ENCODE results near the gene SLC47A2. TPM values are rescaled to one million over a fixed set of nuclear protein-coding genes. Genes with fewer than 3 reads are reported as not detected.

The SLC47A2 gene
- total RNA-seq, 1 donor from 2014 or later = 0.24 TPM

- H3K4me1 Mint-ChIP-seq (ENCODE audit: unreplicated experiment) = peaks cover 52% of the 10 kb centered on the region
- H3K4me3 Mint-ChIP-seq (ENCODE audit: unreplicated experiment) = no peak overlapping the region
- no peaks in the 10 kb centered on the region for H3K36me3 Mint-ChIP-seq (ENCODE audit: unreplicated experiment)
- H3K27ac Mint-ChIP-seq (ENCODE audit: unreplicated experiment) = no peak overlapping the region
- TF ChIP-seq, protein P1, sequence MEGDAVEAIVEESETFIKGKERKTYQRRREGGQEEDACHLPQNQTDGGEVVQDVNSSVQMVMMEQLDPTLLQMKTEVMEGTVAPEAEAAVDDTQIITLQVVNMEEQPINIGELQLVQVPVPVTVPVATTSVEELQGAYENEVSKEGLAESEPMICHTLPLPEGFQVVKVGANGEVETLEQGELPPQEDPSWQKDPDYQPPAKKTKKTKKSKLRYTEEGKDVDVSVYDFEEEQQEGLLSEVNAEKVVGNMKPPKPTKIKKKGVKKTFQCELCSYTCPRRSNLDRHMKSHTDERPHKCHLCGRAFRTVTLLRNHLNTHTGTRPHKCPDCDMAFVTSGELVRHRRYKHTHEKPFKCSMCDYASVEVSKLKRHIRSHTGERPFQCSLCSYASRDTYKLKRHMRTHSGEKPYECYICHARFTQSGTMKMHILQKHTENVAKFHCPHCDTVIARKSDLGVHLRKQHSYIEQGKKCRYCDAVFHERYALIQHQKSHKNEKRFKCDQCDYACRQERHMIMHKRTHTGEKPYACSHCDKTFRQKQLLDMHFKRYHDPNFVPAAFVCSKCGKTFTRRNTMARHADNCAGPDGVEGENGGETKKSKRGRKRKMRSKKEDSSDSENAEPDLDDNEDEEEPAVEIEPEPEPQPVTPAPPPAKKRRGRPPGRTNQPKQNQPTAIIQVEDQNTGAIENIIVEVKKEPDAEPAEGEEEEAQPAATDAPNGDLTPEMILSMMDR (IDR thresholded peaks at IDR 0.05) = no peak
- DNase-seq (ENCODE audit: extremely low spot score, unreplicated experiment) = peak; percentile 83
- no peaks in the 10 kb centered on the region for H3K27me3 Mint-ChIP-seq (ENCODE audit: unreplicated experiment)
- no peaks in the 10 kb centered on the region for H3K9me3 Mint-ChIP-seq (ENCODE audit: unreplicated experiment)
Observed at GRCh38 chr17:19723964-19724363, 7.6 kb upstream of the SLC47A2 start.

DNA sequence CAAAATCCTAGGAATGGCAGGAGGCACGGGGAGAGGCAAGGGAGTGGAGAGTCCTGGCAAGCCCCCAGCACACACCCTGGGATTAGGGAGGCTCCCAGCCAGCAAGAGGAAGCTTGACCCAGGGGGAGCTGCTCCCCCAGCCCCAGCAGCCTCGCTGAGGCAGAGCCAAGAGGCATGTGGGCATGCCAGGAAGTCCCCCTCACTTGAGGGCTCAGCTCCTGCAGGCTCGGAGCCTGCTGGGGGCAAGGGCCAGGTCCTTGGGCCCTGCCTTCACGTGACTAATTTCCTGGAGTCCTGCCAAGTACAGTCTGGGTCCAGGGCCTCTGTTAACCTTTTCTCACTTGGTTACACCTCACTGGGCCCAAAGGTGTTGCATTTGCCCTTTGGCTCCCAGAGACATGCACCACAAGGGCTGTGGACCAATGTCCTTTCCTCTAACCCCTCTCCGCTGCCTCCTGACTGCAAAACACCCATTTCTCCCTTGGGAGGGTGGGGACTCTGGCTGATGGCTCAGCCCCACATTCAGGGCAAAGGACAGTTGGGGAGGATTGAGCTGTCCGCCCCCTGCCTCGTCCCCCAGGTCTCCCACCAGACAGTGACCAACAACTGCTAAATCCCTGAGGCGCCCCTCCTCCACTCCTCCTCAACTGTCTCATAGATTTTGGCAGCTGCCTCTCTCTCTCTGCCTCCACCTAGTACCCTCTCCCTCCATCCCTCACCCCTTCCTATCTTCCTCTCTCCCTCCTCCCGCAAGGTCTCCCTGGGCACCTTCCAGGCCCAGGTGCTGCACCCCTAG lies 4.4 kb upstream of the SLC47A2 start:
- DNase-seq (ENCODE audit: extremely low spot score, unreplicated experiment) = no peak
- H3K9me3 Mint-ChIP-seq (ENCODE audit: unreplicated experiment) = no peaks in the 10 kb centered on the region

GRCh38 chr17:19720210-19720475 lies 3.8 kb upstream of the SLC47A2 start:
- TF ChIP-seq, protein P1 (IDR thresholded peaks at IDR 0.05) = no peak
- Mint-ChIP-seq H3K27ac (ENCODE audit: unreplicated experiment) (no peak overlapping the region), H3K36me3 (ENCODE audit: unreplicated experiment) (no peaks in the 10 kb centered on the region), H3K27me3 (ENCODE audit: unreplicated experiment) (no peaks in the 10 kb centered on the region), H3K9me3 (ENCODE audit: unreplicated experiment) (no peaks in the 10 kb centered on the region), H3K4me3 (ENCODE audit: unreplicated experiment) (no peak overlapping the region), H3K4me1 (ENCODE audit: unreplicated experiment) (peaks cover 27% of the 10 kb centered on the region)
- no peak for DNase-seq (ENCODE audit: extremely low spot score, unreplicated experiment)

More for the DNA sequence above, 4.4 kb upstream of the SLC47A2 start:
- H3K27me3 Mint-ChIP-seq (ENCODE audit: unreplicated experiment) = no peaks in the 10 kb centered on the region
- H3K4me3 Mint-ChIP-seq (ENCODE audit: unreplicated experiment) = no peak overlapping the region
- H3K36me3 Mint-ChIP-seq (ENCODE audit: unreplicated experiment) = no peaks in the 10 kb centered on the region
- H3K4me1 Mint-ChIP-seq (ENCODE audit: unreplicated experiment) = peaks cover 30% of the 10 kb centered on the region
- TF ChIP-seq, protein P1 (IDR thresholded peaks at IDR 0.05) = no peak
- H3K27ac Mint-ChIP-seq (ENCODE audit: unreplicated experiment) = no peak overlapping the region

GRCh38 chr17:19719355-19720209 lies 3.2 kb upstream of the SLC47A2 start:
- Mint-ChIP-seq H3K27ac (ENCODE audit: unreplicated experiment) (no peak overlapping the region), H3K4me3 (ENCODE audit: unreplicated experiment) (no peak overlapping the region), H3K27me3 (ENCODE audit: unreplicated experiment) (no peaks in the 10 kb centered on the region), H3K4me1 (ENCODE audit: unreplicated experiment) (peaks cover 25% of the 10 kb centered on the region), H3K36me3 (ENCODE audit: unreplicated experiment) (no peaks in the 10 kb centered on the region), H3K9me3 (ENCODE audit: unreplicated experiment) (no peaks in the 10 kb centered on the region)
- TF ChIP-seq, protein P1 (IDR thresholded peaks at IDR 0.05) = no peak
- DNase-seq (ENCODE audit: extremely low spot score, unreplicated experiment) = no peak
